Mesenchymal stem cell (in vitro differentiated cells and primary cell): ENCODE data around the gene CLDN2.
A peak's percentile ranks its signal among the peaks of the same experiment; 100 is the strongest.

Experiments
- DNase-seq: peaks from one replicate; pipeline ENCODE4 v3.0.0-alpha.2; 2013
- H2AFZ ChIP-seq: one replicate; pipeline ENCODE4 v1.6.1; 2013; ENCODE audit warnings: low read depth, mild to moderate bottlenecking, control low read depth, inconsistent platforms, low read length, moderate library complexity
- H2AK5ac ChIP-seq: 2 replicates; pipeline ENCODE4 v1.6.1; 2013; ENCODE audit warnings: low read length, moderate library complexity, mild to moderate bottlenecking, inconsistent platforms; ENCODE audit not compliant: severe bottlenecking
- H2BK120ac ChIP-seq: one replicate; pipeline ENCODE4 v1.6.1; 2013; ENCODE audit warnings: low read depth, mild to moderate bottlenecking, inconsistent platforms, low read length, moderate library complexity
- H2BK12ac ChIP-seq, 2 experiments: one replicate each; pipeline ENCODE4 v1.6.1; 2013; ENCODE audit warnings: inconsistent platforms in 2 of 2, low read length in 2 of 2, mild to moderate bottlenecking in 2 of 2, moderate library complexity in 2 of 2, control low read depth in 1 of 2
- H2BK15ac ChIP-seq: one replicate; pipeline ENCODE4 v1.6.1; 2013; ENCODE audit warnings: mild to moderate bottlenecking, low read depth, inconsistent platforms; ENCODE audit not compliant: poor library complexity, severe bottlenecking
- H2BK5ac ChIP-seq: 2 replicates; pipeline ENCODE4 v1.6.1; 2013; ENCODE audit warnings: low read depth, mild to moderate bottlenecking, low read length, control low read depth, inconsistent platforms; ENCODE audit not compliant: poor library complexity, severe bottlenecking
- H3K14ac ChIP-seq, 2 experiments: one replicate each; pipeline ENCODE4 v1.6.1; 2013; ENCODE audit warnings: inconsistent platforms in 2 of 2, low read length in 2 of 2, control low read depth in 1 of 2, mild to moderate bottlenecking in 1 of 2, moderate library complexity in 1 of 2
- H3K18ac ChIP-seq, 2 experiments: one replicate each; pipeline ENCODE4 v1.6.1; 2013; ENCODE audit warnings: inconsistent platforms in 2 of 2, low read length in 2 of 2, control low read depth in 1 of 2, low read depth in 1 of 2, mild to moderate bottlenecking in 1 of 2
- H3K23ac ChIP-seq, 2 experiments: one replicate each; pipeline ENCODE4 v1.6.1; 2013; ENCODE audit warnings: inconsistent platforms in 2 of 2, low read length in 2 of 2, mild to moderate bottlenecking in 2 of 2, moderate library complexity in 2 of 2, control low read depth in 1 of 2
- H3K27ac ChIP-seq: 2 replicates; pipeline ENCODE4 v1.5.1; 2013; ENCODE audit warnings: mild to moderate bottlenecking, moderate library complexity, low read length, control low read depth, inconsistent platforms; ENCODE audit not compliant: poor library complexity, severe bottlenecking
- H3K27me3 ChIP-seq, 2 experiments: 2 replicates each; pipeline versions ENCODE4 v1.6.1 to v1.7.0; 2013; ENCODE audit warnings: low read length in 2 of 2, mild to moderate bottlenecking in 2 of 2, moderate library complexity in 2 of 2, control low read depth in 1 of 2, inconsistent platforms in 1 of 2; ENCODE audit not compliant: control insufficient read depth in 1 of 2, insufficient read depth in 1 of 2
- H3K36me3 ChIP-seq, 2 experiments: 2 replicates each; pipeline versions ENCODE4 v1.6.1 to v1.7.0; 2013; ENCODE audit warnings: low read length in 2 of 2, control low read depth in 1 of 2, inconsistent platforms in 1 of 2, low read depth in 1 of 2, mild to moderate bottlenecking in 1 of 2; ENCODE audit not compliant: insufficient read depth in 2 of 2, control insufficient read depth in 1 of 2
- H3K4ac ChIP-seq, 2 experiments: one replicate each; pipeline ENCODE4 v1.6.1; 2013; ENCODE audit warnings: inconsistent platforms in 2 of 2, low read length in 2 of 2, mild to moderate bottlenecking in 2 of 2, moderate library complexity in 2 of 2, control low read depth in 1 of 2, low read depth in 1 of 2
- H3K4me1 ChIP-seq: 2 replicates; pipeline ENCODE4 v1.6.1; 2013; ENCODE audit warnings: low read depth, low read length, control low read depth; ENCODE audit not compliant: control insufficient read depth, insufficient read depth
- H3K4me2 ChIP-seq: 2 replicates; pipeline ENCODE4 v1.6.1; 2013; ENCODE audit warnings: low read length, mild to moderate bottlenecking, inconsistent platforms; ENCODE audit not compliant: poor library complexity, severe bottlenecking
- H3K4me3 ChIP-seq, 2 experiments: 2 replicates each; pipeline versions ENCODE4 v1.5.1 to v1.7.0; 2013; ENCODE audit warnings: low read length in 2 of 2, mild to moderate bottlenecking in 2 of 2, control low read depth in 1 of 2, low read depth in 1 of 2; ENCODE audit not compliant: insufficient read depth in 1 of 2
- H3K79me1 ChIP-seq: replicated peaks from 2 replicates; pipeline ENCODE4 v1.6.1; 2013; ENCODE audit warnings: mild to moderate bottlenecking, control low read depth, low read length, inconsistent platforms; ENCODE audit not compliant: poor library complexity, severe bottlenecking
- H3K9ac ChIP-seq: 2 replicates; pipeline ENCODE4 v1.7.0; 2013; ENCODE audit warnings: mild to moderate bottlenecking, low read length, moderate library complexity
- H3K9me3 ChIP-seq: 2 replicates; pipeline ENCODE4 v1.7.0; 2013; ENCODE audit warnings: mild to moderate bottlenecking, low read length; ENCODE audit not compliant: control insufficient read depth
- H4K8ac ChIP-seq: one replicate; pipeline ENCODE4 v1.6.1; 2013; ENCODE audit warnings: inconsistent platforms, mild to moderate bottlenecking, low read length, moderate library complexity
- H4K91ac ChIP-seq: one replicate; pipeline ENCODE4 v1.6.1; 2013; ENCODE audit warnings: mild to moderate bottlenecking, low read length, inconsistent platforms
- WGBS: methylation state at CpG from one replicate; pipeline ENCODE4 v1.1.7; 2013; ENCODE audit warnings: mixed read lengths; 5-methylcytosine and 5-hydroxymethylcytosine counted together

Gene CLDN2

GRCh38 chrX:106928227-106928626, 8.0 kb downstream of the CLDN2 start:
- Histone ChIP-seq H3K27ac (no peak overlapping the region), H3K79me1 (no peaks in the 10 kb centered on the region), H3K4me2 (no peak overlapping the region), H3K9ac (no peak overlapping the region), H4K8ac (no peak overlapping the region), H3K27me3 (peaks cover 0 to 26% of the 10 kb centered on the region in 2 experiments), H4K91ac (no peak overlapping the region), H2BK120ac (no peak overlapping the region), H3K9me3 (no peaks in the 10 kb centered on the region), H2BK12ac (no peak overlapping the region), H2AFZ (no peak overlapping the region), H3K14ac (peak overlapping the region in 1 of 2 experiments; percentile 60), H2BK15ac (no peak overlapping the region), H2BK5ac (no peak overlapping the region), H3K23ac (no peak overlapping the region), H3K4ac (no peak overlapping the region), H3K18ac (peak overlapping the region in 1 of 2 experiments; percentile 8), H3K4me3 (no peak overlapping the region), H2AK5ac (no peak overlapping the region), H3K4me1 (peaks cover 11% of the 10 kb centered on the region), H3K36me3 (no peaks in the 10 kb centered on the region)
- no peak for DNase-seq
- WGBS: 97% methylated on average over 4 of the region's 4 CpGs

GRCh38 chrX:106931831-106932491, 11.8 kb downstream of the CLDN2 start:
- H4K91ac ChIP-seq: no peak overlapping the region
- no peaks in the 10 kb centered on the region for H3K79me1 ChIP-seq
- no peak overlapping the region for H2BK12ac ChIP-seq
- no peak overlapping the region for H2BK120ac ChIP-seq
- peak overlapping the region; percentile 75 for H4K8ac ChIP-seq
- DNase-seq: peak; percentile 58
- no peak overlapping the region for H3K23ac ChIP-seq
- H2AK5ac ChIP-seq: no peak overlapping the region
- peaks cover 0 to 24% of the 10 kb centered on the region in 2 experiments for H3K27me3 ChIP-seq
- H2BK15ac ChIP-seq: no peak overlapping the region
- no peak overlapping the region for H3K14ac ChIP-seq
- peaks cover 15% of the 10 kb centered on the region for H3K4me1 ChIP-seq
- H3K4ac ChIP-seq: peak overlapping the region in 1 of 2 experiments; percentile 41
- no peaks in the 10 kb centered on the region for H3K9me3 ChIP-seq
- no peak overlapping the region for H3K9ac ChIP-seq
- peak overlapping the region; percentile 31 for H2BK5ac ChIP-seq
- WGBS: 64% methylated on average over 3 of the region's 3 CpGs
- H3K27ac ChIP-seq: no peak overlapping the region
- no peak overlapping the region for H3K4me2 ChIP-seq
- peak overlapping the region in 1 of 2 experiments; percentile 52 for H3K18ac ChIP-seq
- H2AFZ ChIP-seq: no peak overlapping the region
- H3K36me3 ChIP-seq: no peaks in the 10 kb centered on the region
- peak overlapping the region in 1 of 2 experiments; percentile 23 for H3K4me3 ChIP-seq

- Histone ChIP-seq H2BK12ac (no peak overlapping the region), H3K27me3 (peaks cover 0 to 27% of the 10 kb centered on the region in 2 experiments), H3K4me1 (peaks cover 12% of the 10 kb centered on the region), H2BK15ac (no peak overlapping the region), H3K79me1 (no peaks in the 10 kb centered on the region), H4K8ac (peak overlapping the region; percentile 7), H3K23ac (no peak overlapping the region), H2BK120ac (no peak overlapping the region), H3K14ac (no peak overlapping the region), H3K18ac (peak overlapping the region; percentile 9 to 57), H2AFZ (no peak overlapping the region), H2BK5ac (no peak overlapping the region), H4K91ac (no peak overlapping the region), H3K27ac (peak overlapping the region; percentile 12), H3K4me3 (peak overlapping the region in 1 of 2 experiments; percentile 23), H3K9me3 (no peaks in the 10 kb centered on the region), H2AK5ac (peak overlapping the region; percentile 19), H3K36me3 (no peaks in the 10 kb centered on the region), H3K4ac (peak overlapping the region in 1 of 2 experiments; percentile 8), H3K9ac (peak overlapping the region; percentile 42), H3K4me2 (no peak overlapping the region)
- peak; percentile 75 for DNase-seq
- WGBS: 75% methylated on average over 2 of the region's 4 CpGs
These were observed 12.3 kb downstream of the CLDN2 start for GRCh38 chrX:106932492-106932923.

GRCh38 chrX:106932960-106933537, 12.8 kb downstream of the CLDN2 start:
- Histone ChIP-seq H3K18ac (peak overlapping the region; percentile 64 to 75), H3K79me1 (no peaks in the 10 kb centered on the region), H3K14ac (no peak overlapping the region), H3K9me3 (no peaks in the 10 kb centered on the region), H3K4ac (no peak overlapping the region), H3K27ac (peak overlapping the region; percentile 41), H2BK12ac (peak overlapping the region in 1 of 2 experiments; percentile 1), H3K23ac (no peak overlapping the region), H4K91ac (peak overlapping the region; percentile 39), H2AK5ac (peak overlapping the region; percentile 81), H3K27me3 (peaks cover 0 to 27% of the 10 kb centered on the region in 2 experiments), H3K4me3 (peak overlapping the region in 1 of 2 experiments; percentile 23), H3K36me3 (peaks cover 0 to 4% of the 10 kb centered on the region in 2 experiments), H2BK120ac (no peak overlapping the region), H4K8ac (no peak overlapping the region), H2BK15ac (no peak overlapping the region), H3K9ac (peak overlapping the region; percentile 42), H2AFZ (no peak overlapping the region), H3K4me2 (no peak overlapping the region), H3K4me1 (peaks cover 9% of the 10 kb centered on the region), H2BK5ac (no peak overlapping the region)
- DNase-seq: peak; percentile 40
- 48% methylated on average over 4 of the region's 6 CpGs for WGBS
